Activated naive CD8-positive, alpha-beta T cell treated with anti-CD3 and anti-CD28 coated beads for 36 hours (primary cell): Measurements from ENCODE around the gene HOXD1. TPM values are rescaled to one million over a fixed set of nuclear protein-coding genes. Genes with fewer than 3 reads are reported as not detected.
A peak's percentile ranks its signal among the peaks of the same experiment; 100 is the strongest.

Source experiments
- DNase-seq: peaks from one replicate; pipeline ENCODE4 v3.0.0; 2021
- H3K27ac Mint-ChIP-seq: one replicate; pipeline ENCODE4 v1.8.0; 2022; ENCODE audit warnings: mild to moderate bottlenecking, moderate library complexity, mixed read lengths
- H3K27me3 Mint-ChIP-seq: one replicate; pipeline ENCODE4 v1.8.0; 2022; ENCODE audit warnings: mild to moderate bottlenecking, mixed read lengths
- H3K36me3 Mint-ChIP-seq: one replicate; pipeline ENCODE4 v1.8.0; 2021; ENCODE audit warnings: mild to moderate bottlenecking, mixed read lengths
- H3K4me1 Mint-ChIP-seq: one replicate; pipeline ENCODE4 v1.8.0; 2021; ENCODE audit warnings: mixed read lengths
- H3K4me3 Mint-ChIP-seq: one replicate; pipeline ENCODE4 v1.8.0; 2022; ENCODE audit warnings: mild to moderate bottlenecking, moderate library complexity, mixed read lengths
- H3K9me3 Mint-ChIP-seq: one replicate; pipeline ENCODE4 v1.8.0; 2022; ENCODE audit warnings: mixed read lengths
- total RNA-seq, 2 experiments: library from RNA; stranded (reverse); gene quantifications; one replicate each; pipeline ENCODE4 v1.2.3, GENCODE V29; 2021

HOXD1 gene
- total RNA-seq, 2 experiments from 2014 or later: not detected

DNA sequence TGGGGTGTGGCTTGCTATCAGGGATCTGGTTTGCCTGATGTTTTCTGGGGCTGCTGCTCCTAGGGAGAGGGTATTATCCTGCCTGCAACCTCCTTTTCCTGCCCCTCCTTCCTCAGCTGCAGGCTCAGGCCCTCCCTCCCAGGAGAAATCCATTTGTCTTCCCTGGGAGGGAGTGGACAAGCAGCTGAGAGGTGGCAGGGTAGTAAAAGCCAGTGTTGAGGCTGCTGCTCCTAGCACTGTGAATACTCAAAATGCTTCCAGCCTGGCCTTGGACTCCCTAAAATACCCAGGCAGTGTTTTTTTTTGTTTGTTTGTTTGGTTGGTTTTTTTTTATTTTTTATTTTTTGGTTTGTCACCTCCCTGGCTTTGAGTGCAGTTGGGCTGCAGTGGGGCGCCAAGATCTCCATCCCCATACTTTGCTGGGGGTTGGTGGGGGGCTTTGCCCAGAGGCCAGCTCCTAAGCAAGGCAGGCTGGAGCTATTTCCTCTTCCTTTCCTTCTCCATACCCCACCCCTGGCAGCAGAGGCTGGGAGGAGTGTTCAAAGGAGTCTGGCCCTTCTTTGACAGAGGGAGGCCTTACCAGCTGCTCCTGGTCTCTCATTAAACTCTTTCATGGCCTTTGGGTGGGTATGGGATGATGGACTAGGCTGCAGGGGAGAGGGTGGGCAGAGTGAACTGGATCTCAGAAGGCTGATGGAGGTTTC is 17.7 kb upstream of the HOXD1 start:
- Mint-ChIP-seq H3K36me3 (peaks cover 1% of the 10 kb centered on the region), H3K4me1 (peaks cover 18% of the 10 kb centered on the region)

DNA sequence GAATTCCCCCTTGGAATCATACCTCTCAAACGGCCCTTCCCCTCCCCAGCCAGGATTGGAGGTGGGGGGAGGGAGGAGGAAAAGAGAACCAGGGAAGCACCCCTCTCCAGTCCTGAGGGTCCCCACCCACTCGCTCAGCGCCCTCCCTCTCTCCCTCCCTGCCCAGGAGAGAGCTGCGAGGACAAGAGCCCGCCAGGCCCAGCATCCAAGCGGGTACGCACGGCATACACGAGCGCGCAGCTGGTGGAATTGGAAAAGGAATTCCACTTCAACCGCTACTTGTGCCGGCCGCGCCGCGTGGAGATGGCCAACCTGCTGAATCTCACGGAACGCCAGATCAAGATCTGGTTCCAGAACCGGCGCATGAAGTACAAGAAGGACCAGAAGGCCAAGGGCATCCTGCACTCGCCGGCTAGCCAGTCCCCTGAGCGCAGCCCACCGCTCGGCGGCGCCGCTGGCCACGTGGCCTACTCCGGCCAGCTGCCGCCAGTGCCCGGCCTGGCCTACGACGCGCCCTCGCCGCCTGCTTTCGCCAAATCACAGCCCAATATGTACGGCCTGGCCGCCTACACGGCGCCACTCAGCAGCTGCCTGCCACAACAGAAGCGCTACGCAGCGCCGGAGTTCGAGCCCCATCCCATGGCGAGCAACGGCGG is 17.0 kb upstream of the HOXD1 start:
- Mint-ChIP-seq H3K4me3 (no peak overlapping the region), H3K4me1 (peaks cover 21% of the 10 kb centered on the region), H3K36me3 (peaks cover 1% of the 10 kb centered on the region), H3K9me3 (peaks cover 3% of the 10 kb centered on the region), H3K27me3 (peaks cover 97% of the 10 kb centered on the region), H3K27ac (no peak overlapping the region)
- DNase-seq: no peak

More for the DNA sequence above, 17.7 kb upstream of the HOXD1 start:
- H3K27ac Mint-ChIP-seq: no peak overlapping the region
- H3K9me3 Mint-ChIP-seq: peaks cover 3% of the 10 kb centered on the region
- no peak overlapping the region for H3K4me3 Mint-ChIP-seq
- DNase-seq: no peak
- H3K27me3 Mint-ChIP-seq: peaks cover 95% of the 10 kb centered on the region

- DNase-seq: no peak
- H3K27ac Mint-ChIP-seq: no peak overlapping the region
- H3K36me3 Mint-ChIP-seq: peaks cover 1% of the 10 kb centered on the region
- H3K4me1 Mint-ChIP-seq: peaks cover 24% of the 10 kb centered on the region
- H3K27me3 Mint-ChIP-seq: peaks cover 97% of the 10 kb centered on the region
- no peak overlapping the region for H3K4me3 Mint-ChIP-seq
- peaks cover 3% of the 10 kb centered on the region for H3K9me3 Mint-ChIP-seq
Observed at GRCh38 chr2:176172007-176172894, 16.2 kb upstream of the HOXD1 start.

GRCh38 chr2:176172895-176173566 is 15.4 kb upstream of the HOXD1 start:
- no peak overlapping the region for H3K27ac Mint-ChIP-seq
- H3K36me3 Mint-ChIP-seq: peaks cover 1% of the 10 kb centered on the region
- no peak overlapping the region for H3K4me3 Mint-ChIP-seq
- peaks cover 97% of the 10 kb centered on the region for H3K27me3 Mint-ChIP-seq
- peaks cover 3% of the 10 kb centered on the region for H3K9me3 Mint-ChIP-seq
- H3K4me1 Mint-ChIP-seq: peaks cover 27% of the 10 kb centered on the region
- no peak for DNase-seq

- Mint-ChIP-seq H3K9me3 (peaks cover 3% of the 10 kb centered on the region), H3K27me3 (peaks cover 98% of the 10 kb centered on the region), H3K36me3 (peaks cover 1% of the 10 kb centered on the region), H3K4me3 (no peak overlapping the region), H3K27ac (no peak overlapping the region), H3K4me1 (peaks cover 30% of the 10 kb centered on the region)
- no peak for DNase-seq
Observed at GRCh38 chr2:176173567-176174381, 14.7 kb upstream of the HOXD1 start.

GRCh38 chr2:176174382-176174823 is 14.1 kb upstream of the HOXD1 start:
- H3K36me3 Mint-ChIP-seq: peaks cover 1% of the 10 kb centered on the region
- H3K27me3 Mint-ChIP-seq: peaks cover 99% of the 10 kb centered on the region
- DNase-seq: no peak
- H3K4me3 Mint-ChIP-seq: no peak overlapping the region
- H3K4me1 Mint-ChIP-seq: peaks cover 30% of the 10 kb centered on the region
- no peak overlapping the region for H3K27ac Mint-ChIP-seq
- H3K9me3 Mint-ChIP-seq: peaks cover 3% of the 10 kb centered on the region

- Mint-ChIP-seq H3K27ac (no peak overlapping the region), H3K4me1 (peaks cover 30% of the 10 kb centered on the region), H3K36me3 (peaks cover 1% of the 10 kb centered on the region), H3K27me3 (peaks cover 99% of the 10 kb centered on the region), H3K4me3 (peak overlapping the region; percentile 8), H3K9me3 (peaks cover 3% of the 10 kb centered on the region)
- no peak for DNase-seq
Observed at GRCh38 chr2:176174824-176175708, 13.4 kb upstream of the HOXD1 start.

DNA sequence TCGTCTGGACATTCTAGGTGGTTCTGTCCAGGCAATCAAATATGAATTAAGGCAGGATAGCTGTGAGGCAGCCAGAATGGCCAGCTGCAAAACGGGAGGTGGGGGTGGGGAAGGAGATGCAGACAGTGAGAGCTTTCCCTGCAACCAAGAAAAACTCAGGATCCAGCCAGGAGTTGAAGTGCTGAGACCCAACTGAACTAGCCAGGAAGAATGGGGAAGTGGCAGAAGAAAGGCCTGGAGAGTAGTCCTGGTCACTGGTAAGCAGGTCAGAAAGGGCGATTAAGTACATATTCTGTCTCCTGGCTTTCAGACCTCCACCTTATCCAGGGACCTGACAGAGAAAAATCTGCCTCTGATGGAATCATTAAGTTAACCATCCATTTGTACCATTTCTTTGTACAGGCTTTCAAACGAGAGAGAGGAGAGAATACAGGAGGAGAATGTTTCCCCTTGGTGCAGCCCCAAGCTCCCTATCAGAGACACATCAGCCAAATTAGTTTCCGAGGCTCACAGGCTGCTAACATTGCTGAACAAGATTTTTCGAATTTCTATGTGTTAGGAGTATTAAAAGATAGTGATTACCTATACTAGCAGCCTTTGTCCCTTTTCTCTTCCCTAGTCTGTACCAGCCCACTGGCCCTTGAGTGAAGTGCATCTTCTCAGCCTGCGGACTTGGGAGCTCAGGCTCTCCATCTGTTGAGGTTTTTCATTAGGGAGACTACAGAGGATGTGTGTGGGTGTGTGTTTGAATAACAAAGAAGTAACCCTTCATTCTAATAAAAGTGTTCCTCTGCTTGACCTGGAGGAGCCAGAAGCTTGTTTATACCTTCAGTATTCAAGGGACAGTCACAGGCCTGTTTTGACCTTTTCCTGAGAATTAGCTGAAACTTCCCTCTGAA is 12.5 kb upstream of the HOXD1 start:
- H3K36me3 Mint-ChIP-seq: peaks cover 1% of the 10 kb centered on the region
- H3K27ac Mint-ChIP-seq: no peak overlapping the region
- no peak overlapping the region for H3K4me3 Mint-ChIP-seq
- DNase-seq: no peak
- H3K9me3 Mint-ChIP-seq: peaks cover 3% of the 10 kb centered on the region
- H3K4me1 Mint-ChIP-seq: peaks cover 30% of the 10 kb centered on the region
- H3K27me3 Mint-ChIP-seq: peaks cover 100% of the 10 kb centered on the region

- Mint-ChIP-seq H3K4me3 (peak overlapping the region; percentile 8), H3K9me3 (peaks cover 3% of the 10 kb centered on the region), H3K27me3 (peaks cover 97% of the 10 kb centered on the region), H3K4me1 (peaks cover 25% of the 10 kb centered on the region), H3K27ac (no peak overlapping the region), H3K36me3 (peaks cover 1% of the 10 kb centered on the region)
- DNase-seq: no peak
Observed at GRCh38 chr2:176177580-176178037, 10.9 kb upstream of the HOXD1 start.

GRCh38 chr2:176178038-176178756 is 10.3 kb upstream of the HOXD1 start:
- Mint-ChIP-seq H3K36me3 (no peaks in the 10 kb centered on the region), H3K4me1 (peaks cover 22% of the 10 kb centered on the region), H3K27ac (no peak overlapping the region), H3K27me3 (peaks cover 96% of the 10 kb centered on the region), H3K4me3 (no peak overlapping the region), H3K9me3 (no peaks in the 10 kb centered on the region)
- no peak for DNase-seq

DNA sequence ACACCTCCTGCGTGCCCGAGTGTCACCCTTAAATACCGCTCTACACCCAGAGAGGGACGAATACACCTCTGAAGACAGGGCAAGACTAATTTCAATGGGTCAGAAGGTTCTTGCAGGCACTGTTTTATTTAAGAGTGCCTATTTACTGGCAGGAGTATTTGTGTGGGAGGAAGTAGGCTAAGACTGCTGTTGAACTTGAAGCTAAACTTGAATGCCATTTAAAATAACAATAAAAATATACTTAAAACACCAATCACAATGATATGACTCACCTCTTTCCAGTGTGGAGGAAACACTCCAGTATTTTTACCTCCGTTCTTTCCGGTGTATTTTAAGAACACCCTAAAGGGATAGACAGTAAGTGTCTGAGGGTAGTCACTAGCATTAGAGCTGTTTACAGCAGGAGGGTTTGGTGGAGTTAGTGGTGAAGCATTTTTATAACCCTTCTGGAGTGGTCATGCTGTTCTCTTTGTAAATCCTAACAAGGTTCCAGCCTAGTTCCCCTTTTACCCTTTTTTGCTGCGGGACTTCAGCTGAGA is 9.6 kb upstream of the HOXD1 start:
- no peak for DNase-seq
- Mint-ChIP-seq H3K27me3 (peaks cover 96% of the 10 kb centered on the region), H3K9me3 (no peaks in the 10 kb centered on the region), H3K36me3 (no peaks in the 10 kb centered on the region), H3K4me3 (no peak overlapping the region), H3K4me1 (peaks cover 20% of the 10 kb centered on the region), H3K27ac (no peak overlapping the region)

- no peaks in the 10 kb centered on the region for H3K36me3 Mint-ChIP-seq
- H3K4me1 Mint-ChIP-seq: peaks cover 7% of the 10 kb centered on the region
- H3K27me3 Mint-ChIP-seq: peaks cover 95% of the 10 kb centered on the region
- no peak overlapping the region for H3K27ac Mint-ChIP-seq
- H3K4me3 Mint-ChIP-seq: no peak overlapping the region
- DNase-seq: no peak
- H3K9me3 Mint-ChIP-seq: no peaks in the 10 kb centered on the region
Observed at GRCh38 chr2:176181551-176181950, 6.9 kb upstream of the HOXD1 start.
